HG03457 (cell line): ENCODE data around the gene FCGR2B.
"Not testable (repeated sequence)": the region's sequence is repeated elsewhere in the genome, so short reads cannot be mapped to it uniquely, and the experiment has no call there.

Source experiments
- ATAC-seq: cut with Tn5 transposase; IDR thresholded peaks from one replicate; pipeline ENCODE4 v1.9.1; 2021; ENCODE audit warnings: moderate number of reproducible peaks; ENCODE audit not compliant: unreplicated experiment

FCGR2B gene

DNA sequence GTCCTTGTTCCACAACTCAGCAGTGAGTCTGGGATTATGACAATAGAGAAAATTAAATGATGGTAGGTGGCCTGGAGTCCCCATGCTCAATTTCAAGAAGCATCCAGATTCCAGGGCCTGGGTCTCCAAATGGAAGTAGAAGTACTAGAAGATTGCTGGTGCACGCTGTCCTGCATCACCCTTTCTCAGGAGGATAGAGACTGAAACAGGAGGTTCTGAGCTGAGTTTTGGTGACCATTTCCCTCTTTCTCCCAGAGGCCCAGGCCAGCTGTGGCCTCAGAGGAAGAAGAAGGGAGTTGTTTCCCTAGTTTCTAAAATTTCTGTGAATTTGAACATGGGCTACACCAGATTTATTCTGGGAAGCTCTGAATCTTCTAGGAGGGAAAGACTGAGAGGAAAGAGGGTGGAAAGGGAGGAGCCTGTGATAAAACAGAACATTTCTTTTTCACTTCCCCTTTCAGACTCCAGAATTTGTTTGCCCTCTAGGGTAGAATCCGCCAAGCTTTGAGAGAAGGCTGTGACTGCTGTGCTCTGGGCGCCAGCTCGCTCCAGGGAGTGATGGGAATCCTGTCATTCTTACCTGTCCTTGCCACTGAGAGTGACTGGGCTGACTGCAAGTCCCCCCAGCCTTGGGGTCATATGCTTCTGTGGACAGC, at the start of gene FCGR2B:
Gene FCGR2B (plus strand): TSS at position 460 of the 656 bp plus-strand sequence. CDS start 99 bp downstream, at position 559.
- not testable (repeated sequence) for ATAC-seq

DNA sequence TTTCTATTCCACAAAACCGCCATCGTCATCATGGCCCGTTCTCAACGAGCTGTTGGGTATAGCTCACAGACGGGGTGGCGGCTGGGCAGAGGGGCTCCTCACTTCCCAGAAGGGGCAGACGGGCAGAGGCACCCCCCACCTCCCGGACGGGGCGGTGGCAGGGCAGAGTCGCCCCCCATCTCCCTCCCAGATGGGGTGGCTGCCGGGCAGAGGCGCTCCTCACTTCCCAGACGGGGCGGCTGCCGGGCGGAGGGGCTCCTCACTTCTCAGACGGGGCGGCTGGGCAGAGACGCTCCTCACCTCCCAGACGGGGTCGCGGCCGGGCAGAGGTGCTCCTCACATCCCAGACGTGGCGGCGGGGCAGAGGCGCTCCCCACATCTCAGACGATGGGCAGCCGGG, 46.5 kb upstream of the FCGR2B start:
- ATAC-seq = not testable (repeated sequence)

DNA sequence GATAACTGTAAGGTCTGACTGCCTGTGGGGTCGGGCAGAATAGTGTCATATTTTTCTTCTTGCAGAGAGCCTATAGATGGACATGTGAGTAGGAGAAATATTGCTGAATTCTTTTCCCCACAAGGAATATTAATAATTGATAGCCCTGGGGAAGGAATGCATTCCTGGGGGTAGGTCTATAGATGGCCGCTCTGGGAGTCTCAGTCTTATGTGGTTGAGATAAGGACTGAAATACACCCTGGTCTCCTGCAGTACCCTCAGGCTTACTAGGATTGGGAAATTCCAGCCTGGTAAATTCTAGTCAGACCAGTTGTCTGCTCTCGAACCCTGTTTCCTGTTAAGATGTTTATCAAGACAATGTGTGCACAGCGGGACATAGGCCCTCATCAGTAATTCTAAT, 44.4 kb upstream of the FCGR2B start:
- ATAC-seq = not testable (repeated sequence)

DNA sequence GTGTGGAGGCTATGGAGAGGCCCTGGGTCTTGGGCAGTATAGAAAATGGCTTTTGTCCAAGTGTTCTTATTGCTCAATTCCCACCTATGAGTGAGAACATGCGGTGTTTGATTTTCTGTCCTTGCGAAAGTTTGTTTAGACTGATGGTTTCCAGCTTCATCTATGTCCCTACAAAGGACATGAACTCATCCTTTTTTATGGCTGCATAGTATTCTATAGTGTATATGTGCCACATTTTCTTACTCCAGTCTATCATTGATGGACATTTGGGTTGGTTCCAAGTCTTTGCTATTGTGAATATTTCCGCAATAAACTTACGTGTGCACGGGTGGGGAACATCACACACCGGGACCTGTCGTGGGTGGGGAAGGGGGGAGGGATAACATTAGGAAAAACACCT, 42.5 kb upstream of the FCGR2B start:
- ATAC-seq = not testable (repeated sequence)

DNA sequence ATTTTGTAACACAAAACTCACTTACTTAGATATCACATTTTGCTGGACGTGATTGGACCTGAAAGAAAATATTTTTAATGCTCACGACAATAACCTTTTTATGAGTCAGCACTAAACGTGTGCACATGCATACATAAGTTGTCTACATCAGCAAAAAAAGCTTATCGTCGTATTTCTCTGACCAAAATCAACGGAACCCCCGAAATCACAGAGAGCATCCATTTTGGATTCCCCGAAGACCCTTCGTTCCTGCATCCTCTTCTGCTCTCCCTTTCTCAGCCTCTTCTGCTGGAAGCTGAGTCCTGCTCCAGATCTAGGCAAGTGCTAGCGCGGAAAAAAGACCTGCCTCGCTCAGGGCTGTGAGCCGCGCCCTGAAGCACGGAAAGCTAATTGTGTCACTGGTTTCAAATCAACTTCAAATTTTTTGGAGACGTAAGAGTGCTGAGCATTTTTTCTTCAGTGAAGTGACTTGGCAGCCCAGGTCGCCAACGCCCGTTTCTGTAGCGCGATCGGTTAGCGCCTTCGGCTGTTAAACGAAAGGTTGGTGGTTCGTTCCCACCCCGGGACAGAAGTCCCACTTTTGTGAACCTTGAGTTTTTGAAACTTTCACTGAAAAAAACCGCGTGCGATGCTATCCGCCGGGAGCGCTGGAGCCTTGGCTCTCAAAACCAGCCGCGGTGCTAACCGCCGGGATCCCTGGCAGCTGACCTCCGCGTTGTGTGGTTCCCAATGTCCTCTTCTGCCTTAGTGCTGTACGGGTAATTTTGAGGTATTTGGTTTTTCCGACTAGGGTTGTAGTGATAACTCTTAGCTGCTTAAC, 41.6 kb upstream of the FCGR2B start:
- ATAC-seq = not testable (repeated sequence)

DNA sequence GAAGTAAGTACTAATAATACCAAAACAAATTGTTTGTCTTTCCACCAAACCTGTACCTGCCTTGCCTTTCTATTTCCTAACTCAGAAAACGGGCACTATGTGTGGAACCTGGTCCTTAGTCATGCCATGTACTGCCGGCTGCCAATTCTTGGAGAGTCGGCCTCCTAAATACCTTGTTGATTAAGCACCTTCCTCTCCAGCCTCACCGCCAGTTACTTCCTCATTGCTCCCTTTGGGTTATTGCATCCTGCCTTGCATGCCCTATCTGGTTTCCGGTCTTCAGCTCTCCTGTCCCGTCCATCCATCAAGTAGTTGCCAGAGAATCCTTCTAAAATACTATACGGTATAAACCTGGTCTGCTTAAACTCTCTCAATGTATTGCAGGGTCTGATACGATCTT, 40.9 kb upstream of the FCGR2B start:
- ATAC-seq = not testable (repeated sequence)

DNA sequence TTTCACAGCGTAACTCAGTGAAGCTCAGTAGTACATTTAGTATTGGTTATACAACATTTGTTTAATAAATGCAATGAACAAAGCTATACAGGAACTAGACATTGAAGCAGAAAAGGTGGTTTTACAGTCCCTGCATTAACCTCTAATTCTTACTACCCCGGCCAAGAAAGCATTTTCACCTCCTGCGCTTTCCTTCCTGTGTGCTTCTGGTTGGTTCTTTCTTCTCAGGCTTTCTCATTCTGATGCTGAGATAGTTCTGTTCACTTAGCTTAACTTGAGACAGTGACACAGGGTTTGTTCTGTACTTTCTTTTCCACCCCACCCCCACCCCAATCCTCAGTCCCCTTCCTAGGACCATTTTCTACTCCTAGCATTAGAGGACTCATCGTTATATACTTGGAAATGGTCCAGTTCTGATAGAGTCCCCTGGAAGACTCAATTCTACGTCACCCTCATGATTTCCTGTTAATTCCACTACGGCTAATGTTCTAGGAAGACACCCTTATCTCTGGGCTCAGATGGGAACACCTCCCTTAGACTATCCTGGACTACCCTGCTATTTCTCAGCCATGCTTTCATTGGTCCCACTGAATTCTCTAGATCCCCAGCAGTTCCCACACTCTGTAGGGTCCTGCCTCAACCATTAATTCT, 39.4 kb upstream of the FCGR2B start:
- peak; percentile 35 for ATAC-seq

DNA sequence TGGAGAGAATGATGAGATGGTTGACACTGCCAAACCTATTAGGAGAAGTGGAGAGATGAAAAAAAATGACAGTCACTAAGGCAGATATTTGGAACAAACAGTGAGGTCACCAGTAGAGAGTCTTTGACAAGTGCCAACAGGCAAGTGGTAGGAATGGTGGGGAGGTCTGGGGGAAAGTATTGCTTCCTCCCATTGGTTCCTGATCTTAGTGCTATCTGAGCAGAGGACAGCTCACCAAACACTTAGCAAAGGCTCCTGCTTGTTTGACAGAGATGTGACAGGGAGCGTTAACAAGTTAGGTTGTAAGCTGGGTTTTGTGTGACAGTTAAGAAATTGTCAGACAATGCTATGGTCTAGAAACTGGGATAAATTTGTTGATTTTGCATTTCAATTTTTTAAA, 38.3 kb upstream of the FCGR2B start:
- ATAC-seq = not testable (repeated sequence)

DNA sequence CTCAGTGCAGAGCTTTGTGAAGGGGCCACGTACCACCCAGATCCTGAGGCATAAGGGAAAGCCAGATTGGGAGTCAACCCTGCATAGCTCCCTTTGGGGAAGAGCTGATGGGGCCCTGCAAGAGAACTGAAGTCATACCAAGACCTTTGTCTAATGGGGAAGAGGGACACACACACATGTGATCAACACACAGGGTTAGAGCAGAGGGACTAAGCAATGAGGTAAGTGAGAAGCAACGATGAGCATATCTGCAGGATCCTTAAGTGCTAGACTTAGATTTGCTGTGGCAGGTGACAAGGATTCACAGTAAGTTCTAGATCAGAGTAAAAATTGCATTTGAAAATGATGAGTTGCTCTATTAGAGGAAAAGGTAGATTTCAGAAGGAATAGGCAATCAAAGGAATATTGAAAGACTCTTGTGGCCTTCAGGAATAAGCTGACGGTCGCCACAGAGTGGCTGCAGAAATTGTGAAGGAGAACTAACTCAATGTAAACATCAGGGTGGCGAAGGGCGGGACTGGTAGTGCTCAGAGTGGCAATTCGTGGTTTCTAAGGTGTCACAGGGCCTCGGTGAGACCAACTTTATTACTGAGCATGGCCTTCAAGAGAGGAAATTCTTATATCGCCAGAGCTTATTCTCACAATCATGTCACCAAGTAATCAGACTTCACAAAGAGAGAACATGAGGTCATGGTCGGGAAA, 36.3 kb upstream of the FCGR2B start:
- ATAC-seq = not testable (repeated sequence)

DNA sequence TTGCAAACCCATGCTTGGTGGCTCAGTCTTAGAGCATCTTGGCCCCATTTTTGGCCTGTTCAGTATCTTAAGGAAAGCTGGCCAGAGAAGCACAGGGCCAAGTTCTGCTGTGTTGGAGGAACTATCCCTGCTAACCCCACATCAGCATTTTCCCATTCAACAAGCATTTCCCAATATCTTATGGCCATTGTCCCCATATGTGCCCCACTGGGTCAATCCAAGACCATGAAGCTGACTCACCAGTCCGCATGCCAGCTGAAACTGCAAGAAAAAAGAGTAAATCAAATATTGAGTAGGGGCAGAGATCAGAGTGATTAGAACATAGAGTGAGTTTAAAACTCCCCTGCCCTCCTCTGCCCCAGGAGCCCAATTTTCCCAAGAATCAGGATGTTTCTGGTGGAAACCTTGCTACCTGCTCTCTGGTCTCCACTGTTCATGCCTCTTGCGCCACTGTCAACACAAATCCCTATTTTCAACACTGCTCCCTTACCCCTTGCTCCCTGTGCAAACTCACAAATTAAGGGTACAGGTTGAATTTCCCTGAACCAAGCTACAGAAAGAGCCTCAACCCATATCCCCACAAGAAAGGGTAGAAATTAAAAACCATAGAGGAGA, 32.7 kb upstream of the FCGR2B start:
- not testable (repeated sequence) for ATAC-seq

DNA sequence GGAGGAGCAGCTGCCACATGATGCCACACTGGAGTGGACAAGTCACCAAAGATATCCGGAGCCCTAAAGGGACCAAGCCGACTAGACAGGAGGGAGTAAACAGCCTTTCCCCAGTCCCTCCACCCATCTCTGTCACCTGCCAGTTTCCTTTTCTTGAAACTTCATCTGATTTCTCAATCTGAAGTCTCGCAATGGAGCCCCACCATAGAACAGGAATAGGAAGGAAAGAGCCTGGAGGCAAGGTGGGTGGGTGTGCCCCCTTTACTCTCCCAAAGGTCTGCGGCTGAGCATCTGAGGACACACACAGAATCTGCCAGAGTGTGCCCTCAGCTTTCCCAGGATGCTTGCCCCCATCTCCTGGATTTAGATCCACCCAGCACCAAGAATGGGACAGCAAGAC, 31.9 kb upstream of the FCGR2B start, which contains the start of gene FCGR3B:
Gene FCGR3B (minus strand): TSS at position 101 of the 400 bp plus-strand sequence. CDS start 82 bp downstream, at position 19.
- no peak for ATAC-seq

DNA sequence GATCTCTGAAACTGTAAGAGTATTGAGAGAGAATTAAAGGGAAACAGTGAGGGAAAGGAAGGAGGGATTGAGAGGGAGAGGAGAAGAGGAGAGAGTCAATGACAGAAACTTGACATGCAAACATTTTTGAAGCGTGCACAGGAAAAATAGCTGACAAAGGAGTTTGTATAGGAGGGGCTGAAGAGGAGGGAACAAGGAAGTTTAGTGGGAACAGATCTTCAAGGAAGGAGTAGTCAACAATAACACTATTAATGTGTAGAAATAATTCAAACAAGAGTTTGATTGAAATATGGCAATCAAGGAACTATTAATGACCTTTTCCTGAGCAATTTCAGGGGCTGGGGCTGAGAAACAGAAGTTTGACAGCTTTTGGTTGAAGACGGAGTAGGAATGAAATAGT, 27.9 kb upstream of the FCGR2B start:
- not testable (repeated sequence) for ATAC-seq

DNA sequence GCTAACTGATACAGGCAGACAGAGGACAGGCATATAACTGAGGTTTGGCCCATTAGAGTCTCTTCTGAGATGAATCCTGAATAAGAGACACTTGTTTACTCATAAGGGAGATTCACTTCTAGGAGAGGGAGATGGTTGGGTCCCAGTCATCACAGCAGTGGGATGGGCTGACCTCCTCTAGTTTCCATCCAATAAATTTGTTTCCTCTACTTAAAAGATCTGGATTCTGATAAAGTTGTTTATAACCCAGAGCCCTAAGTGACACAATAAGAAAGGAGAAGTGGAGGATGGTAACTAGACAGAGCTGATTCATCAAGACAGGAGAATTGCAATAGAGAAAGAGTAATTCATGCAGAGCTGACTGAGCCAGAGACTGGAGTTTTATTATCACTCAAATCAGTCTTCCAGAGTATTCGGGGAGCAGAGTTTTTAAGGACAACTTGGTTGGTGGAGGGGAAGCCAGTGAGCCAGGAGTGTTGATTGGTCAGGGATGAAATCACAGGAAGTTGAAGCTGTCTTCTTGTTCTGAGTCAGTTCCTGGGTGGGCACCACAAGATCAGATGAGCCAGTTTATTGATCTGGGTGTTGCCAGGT, 26.7 kb upstream of the FCGR2B start:
- ATAC-seq = not testable (repeated sequence)

DNA sequence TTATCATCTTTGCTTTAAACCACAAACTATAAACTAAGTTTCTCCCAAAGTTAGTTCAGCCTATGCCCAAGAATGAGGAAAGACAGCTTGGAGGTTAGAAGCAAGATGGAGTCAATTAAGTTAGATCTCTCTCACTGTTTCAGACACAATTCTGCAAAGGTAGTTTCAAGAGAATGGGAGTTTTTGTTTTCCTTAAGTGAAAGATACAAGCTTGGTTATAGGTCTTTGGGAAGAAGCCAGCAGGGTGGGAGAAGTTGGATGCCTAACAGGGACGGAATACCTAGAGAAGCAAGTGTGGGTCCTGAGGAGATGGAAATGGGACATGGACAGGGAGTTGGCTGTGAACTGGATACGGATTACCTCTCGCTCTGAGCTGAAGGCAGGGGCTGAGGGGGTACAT, 26.0 kb upstream of the FCGR2B start:
- ATAC-seq = not testable (repeated sequence)

DNA sequence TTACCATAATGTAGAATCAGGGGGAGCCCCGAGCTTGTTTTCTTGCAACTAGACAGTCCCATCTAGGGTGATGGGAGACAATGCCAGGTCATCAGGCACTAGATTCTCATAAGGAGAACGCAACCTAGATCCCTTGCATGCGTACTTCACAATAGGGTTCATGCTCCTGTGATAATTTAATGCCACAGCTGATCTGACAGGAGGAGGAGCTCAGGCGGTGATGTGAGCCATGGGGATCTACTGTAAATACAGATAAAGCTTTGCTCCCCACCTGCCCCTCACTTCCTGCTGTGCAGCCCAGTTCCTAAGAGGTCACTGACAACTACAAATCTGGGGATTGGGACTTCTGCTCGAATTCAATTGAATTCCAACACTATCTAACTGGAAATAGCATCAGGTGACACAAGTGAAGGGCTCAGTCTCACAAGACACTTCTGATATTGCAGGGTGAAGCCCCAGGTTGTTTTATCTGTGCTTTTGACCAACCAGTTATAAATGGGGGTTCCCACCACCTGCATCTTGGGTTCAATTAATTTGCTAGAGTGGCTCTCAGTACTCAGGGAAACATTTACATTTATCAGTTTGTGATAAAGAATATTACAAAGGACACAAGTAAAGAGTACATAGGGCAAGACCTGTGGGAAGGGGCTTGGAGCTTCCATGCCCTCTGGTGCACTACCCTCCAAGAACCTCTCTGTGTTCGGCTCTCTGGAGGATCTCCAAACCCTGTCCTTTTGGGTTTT, 24.5 kb upstream of the FCGR2B start:
- not testable (repeated sequence) for ATAC-seq

DNA sequence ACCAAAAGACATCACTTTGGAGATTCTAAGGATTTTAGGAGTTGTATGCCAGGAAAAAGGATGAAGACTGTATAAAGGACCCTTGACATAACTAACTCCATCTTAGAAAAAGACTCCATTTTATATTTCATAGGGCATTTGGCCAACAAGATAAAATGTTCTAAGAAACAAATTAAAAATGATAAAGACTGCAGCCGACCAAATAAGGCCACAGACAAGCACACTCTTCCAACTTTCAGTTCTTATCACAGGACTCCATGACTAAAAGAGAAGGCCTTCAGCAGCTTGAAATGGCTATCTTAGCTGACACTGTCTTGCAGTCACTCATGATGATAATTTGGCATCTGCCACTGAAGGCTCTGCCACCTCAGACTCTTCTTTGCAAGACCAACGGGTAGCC, 23.7 kb upstream of the FCGR2B start:
- not testable (repeated sequence) for ATAC-seq

DNA sequence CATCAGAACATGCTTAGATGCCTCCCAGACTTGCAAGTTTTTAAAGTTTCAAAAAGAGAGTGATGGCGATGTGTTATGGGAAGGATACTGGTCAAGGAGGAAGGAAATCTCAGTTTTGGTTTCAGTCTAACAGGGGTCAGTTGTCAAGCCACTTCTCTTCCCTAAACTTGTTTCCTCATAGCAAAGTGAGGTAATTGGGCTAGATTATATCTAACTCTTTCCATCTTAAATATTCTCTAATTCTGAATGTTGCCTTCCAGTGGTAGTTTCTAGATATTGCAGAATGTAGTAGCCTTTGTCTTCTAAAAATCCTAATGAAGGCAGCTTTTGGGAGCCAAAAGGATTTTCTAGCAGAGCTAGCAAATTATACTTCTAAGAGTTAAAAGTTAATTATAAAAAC, 20.2 kb upstream of the FCGR2B start:
- ATAC-seq = not testable (repeated sequence)

DNA sequence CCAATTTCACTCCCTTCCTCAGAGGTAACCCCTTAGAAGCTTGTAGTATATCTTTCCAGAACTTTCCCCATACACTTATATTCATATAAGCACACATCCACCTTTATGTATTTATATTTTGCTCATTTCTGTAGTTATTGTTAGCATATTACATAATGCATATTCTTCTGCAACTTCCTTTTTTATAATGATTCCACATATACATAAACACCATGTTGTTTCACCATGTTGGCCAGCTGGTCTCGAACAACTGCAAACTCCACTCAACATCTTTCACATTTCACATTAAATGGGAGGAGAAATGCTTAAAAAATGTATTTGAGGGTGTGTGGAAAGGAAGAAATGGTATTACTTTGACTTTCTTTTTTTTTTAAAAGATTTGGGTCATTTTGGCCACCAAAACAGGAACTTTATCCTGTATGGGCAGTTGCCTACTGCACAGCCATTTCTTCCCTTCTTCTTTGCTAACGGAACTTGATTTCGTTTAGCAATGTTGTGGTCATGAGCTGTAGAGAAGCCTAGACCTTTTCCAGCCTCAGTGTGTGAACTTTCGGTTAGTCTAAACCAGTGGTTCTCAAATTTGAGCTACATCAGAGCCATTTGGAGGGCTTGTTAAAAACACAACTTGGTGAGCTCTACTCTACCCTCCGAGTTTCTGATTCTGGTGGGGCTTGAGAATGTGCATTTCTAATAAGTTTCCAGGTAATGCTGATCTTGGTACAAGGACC, 19.3 kb upstream of the FCGR2B start:
- not testable (repeated sequence) for ATAC-seq

DNA sequence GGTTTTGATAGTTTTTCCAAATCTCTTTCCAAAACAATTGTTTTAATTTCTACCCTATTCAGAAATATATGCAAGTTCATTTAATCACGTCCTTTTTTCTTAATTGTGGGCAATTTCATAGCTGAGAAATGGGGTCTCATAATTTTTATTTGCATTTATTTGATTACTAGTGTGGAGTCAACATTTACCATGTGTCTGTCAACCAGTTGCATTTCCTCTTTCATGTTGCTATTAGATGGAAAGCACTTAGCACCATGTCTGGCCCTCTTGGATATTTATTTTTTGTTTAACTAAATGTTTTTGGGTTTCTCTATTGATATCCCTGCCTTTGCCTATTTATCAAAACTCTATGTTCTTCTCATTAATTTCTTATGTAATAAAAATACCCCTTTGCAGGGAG, 18.1 kb upstream of the FCGR2B start:
- ATAC-seq = not testable (repeated sequence)
